GM12873 (cell line): Measurements from ENCODE around the gene COL4A2.

ENCODE experiments used
- CTCF ChIP-seq: IDR thresholded peaks from 2 replicates; pipeline ENCODE4 v1.5.1; 2012; ENCODE audit warnings: low read depth, mild to moderate bottlenecking, moderate library complexity, low read length, control low read depth; ENCODE audit not compliant: insufficient read depth; ENCODE audit errors: missing control alignments

The COL4A2 gene

GRCh38 chr13:110440946-110441731 is 134.1 kb downstream of the COL4A2 start:
- TF ChIP-seq CTCF = no peak

- no peak for TF ChIP-seq CTCF
These were observed 136.0 kb downstream of the COL4A2 start for GRCh38 chr13:110442930-110443621.

GRCh38 chr13:110443622-110444225 is 136.6 kb downstream of the COL4A2 start:
- TF ChIP-seq CTCF = no peak

GRCh38 chr13:110444226-110444653 is 137.2 kb downstream of the COL4A2 start:
- peak; percentile 53 for TF ChIP-seq CTCF

- no peak for TF ChIP-seq CTCF
These were observed 138.1 kb downstream of the COL4A2 start for GRCh38 chr13:110445183-110445582.

- TF ChIP-seq CTCF = no peak
These were observed 138.9 kb downstream of the COL4A2 start for GRCh38 chr13:110445722-110446574.
